Smooth muscle cell of the brain vasculature (primary cell): ENCODE results near the gene SLC31A1.

ENCODE experiments used
- DNase-seq: peaks from one replicate; pipeline ENCODE4 v3.0.0-alpha.2; 2012; ENCODE audit warnings: low read depth, low spot score

The SLC31A1 gene

DNA sequence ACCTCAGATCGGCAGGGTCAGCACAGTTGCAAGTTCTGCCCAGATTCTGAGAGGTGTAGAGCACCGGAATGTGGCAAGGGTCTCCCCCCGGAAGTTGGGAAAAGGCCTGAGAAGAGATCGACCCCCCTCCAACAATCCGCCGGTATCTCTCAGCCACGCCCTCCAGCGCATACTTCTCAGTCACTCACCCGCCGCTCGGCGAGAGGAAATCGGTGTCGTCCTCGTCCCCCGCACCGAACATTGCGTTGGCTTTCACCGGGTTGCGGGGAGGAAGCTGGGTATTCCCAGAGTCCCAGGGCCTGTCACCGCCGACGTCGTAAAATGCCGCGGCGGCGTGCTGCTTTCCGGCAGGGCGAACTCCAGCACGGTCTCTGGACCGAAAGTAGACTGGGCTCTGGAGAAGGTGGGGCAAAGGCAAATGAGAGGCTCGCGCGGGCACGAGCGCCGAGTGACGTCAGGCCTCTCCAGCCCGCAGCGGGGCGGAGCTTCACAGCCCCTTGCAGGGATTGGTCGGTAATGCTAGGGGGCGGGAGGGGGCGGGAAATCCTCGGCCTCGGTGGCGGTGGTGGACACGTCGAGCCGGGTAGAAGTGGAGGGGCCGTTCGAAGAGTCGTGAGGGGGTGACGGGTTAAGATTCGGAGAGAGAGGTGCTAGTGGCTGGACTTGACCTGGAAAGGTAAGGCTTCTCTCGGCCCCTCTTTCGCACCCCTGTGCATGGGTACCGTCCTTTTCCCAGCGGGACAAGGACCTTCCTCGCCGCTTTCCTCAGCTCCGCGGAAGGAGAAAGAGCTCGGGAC lies at the start of gene SLC31A1, which contains the start of gene FKBP15:
Gene SLC31A1 (plus strand): TSS at position 542 of the 797 bp plus-strand sequence. CDS start 34,605 bp downstream, outside the sequence.
Gene FKBP15 (minus strand): TSS at position 275 of the 797 bp plus-strand sequence. CDS start 34 bp downstream, at position 241.
- DNase-seq, result peak; percentile 97

DNA sequence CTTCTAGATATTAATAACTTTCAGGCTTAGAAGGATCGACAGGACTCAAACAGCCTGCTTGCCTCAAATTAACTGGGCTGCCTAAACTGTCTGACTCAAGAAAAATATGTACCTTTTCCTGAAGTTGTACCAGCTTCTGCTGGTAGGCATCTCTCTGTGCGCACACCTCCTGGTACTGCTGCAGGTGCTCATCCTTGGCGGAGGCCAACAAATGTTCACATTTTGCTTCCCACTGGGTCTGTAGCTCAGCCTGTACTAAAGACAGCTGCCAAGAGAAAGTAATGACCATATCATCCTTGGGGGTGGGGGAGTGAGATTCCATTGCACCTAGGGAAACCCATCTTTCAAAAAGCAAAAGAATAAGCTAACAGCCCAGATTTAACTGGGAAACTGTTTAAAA lies 48.0 kb upstream of the SLC31A1 start:
- no peak for DNase-seq

DNA sequence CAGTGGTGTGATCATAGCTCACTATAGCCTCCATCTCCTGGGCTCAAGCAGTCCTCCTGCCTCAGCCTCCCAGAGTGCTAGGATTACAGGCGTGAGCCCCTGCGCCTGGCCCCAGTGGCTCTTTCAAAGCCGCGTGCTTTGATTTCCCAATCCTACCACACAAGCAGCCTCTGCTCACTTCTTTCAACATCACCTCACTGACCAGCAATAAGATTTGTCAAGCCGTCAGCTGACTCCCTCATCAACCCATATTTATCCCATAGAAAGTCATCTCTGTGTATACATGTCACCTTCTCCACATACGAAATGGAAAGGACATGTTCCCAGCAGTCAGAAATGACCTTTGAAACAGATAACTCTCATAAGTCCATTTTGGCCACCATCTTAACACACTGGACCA lies 44.5 kb upstream of the SLC31A1 start:
- no peak for DNase-seq

DNA sequence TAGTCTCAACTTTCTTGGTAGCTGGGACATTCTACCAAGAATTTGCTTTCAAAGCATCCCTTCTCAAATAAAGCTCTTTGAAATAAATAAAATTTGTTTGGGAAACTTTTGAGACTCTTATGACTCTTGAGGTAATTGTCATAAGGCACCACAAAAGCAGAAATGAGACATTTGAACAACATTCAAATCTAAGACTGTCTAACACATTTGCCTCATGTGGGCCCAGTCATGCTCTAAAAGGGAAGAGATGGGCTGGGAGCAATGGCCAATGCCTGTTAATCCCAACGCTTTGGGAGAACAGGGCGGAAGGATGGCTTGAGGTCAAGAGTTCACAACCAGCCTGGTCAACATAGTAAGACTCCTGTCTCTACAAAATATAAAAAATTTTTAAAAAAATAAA lies 44.1 kb upstream of the SLC31A1 start:
- no peak for DNase-seq

DNA sequence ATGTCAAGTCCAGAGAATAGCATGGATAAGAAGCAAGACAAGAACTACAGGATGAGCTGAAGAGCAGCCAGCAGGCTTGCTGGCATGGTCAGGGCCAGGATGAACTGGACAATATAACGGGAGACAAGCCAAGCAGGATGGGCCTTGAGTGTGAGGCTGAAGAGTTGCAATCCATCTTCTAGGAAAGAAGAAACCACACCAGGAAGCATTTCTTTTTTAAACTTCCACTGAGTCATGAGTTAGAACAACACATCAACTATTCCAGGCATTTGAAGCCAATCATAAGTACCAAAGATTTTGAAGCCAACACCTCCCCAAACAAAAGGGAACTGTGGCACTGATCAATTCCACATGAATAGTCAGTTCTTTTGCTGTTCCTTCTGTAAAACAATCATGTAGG lies 43.3 kb upstream of the SLC31A1 start:
- DNase-seq, result no peak

DNA sequence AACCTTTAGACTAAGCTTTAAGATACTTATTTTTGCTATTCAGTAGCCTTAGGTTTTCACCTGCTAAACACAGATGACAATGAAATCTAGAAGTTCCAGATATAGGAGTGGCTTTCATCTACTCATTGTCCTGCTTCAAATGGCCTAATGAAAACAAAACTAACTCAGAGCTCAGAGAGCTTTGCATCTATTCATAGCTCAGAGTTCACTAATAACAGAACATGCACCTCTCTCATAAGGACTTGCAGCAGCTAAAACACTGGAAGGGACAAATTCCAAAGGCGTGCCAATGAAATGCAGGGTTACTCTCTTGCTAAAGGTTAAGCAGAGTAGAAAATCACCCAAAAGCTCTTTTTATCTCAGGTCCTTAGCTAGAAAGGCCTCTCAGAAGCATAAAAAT lies 41.5 kb upstream of the SLC31A1 start:
- DNase-seq, result no peak

DNA sequence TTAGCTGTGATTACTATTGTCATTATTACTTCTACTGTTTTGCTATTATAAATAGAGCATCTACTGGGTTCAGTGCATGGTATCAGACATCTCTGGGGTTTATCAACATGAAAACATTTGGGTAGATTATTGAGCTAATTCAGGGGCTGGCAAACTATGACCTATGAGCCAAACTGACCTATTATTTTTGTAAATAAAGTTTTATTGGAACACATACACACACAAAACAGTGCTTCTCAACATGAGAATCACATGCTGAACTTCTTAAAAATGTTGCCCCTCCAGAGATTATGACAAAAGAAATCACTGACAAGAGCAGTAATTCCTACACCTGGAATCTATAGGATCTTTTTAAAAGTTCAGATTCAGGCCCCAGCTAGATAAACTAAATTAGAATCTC lies 40.2 kb upstream of the SLC31A1 start:
- DNase-seq, result no peak

DNA sequence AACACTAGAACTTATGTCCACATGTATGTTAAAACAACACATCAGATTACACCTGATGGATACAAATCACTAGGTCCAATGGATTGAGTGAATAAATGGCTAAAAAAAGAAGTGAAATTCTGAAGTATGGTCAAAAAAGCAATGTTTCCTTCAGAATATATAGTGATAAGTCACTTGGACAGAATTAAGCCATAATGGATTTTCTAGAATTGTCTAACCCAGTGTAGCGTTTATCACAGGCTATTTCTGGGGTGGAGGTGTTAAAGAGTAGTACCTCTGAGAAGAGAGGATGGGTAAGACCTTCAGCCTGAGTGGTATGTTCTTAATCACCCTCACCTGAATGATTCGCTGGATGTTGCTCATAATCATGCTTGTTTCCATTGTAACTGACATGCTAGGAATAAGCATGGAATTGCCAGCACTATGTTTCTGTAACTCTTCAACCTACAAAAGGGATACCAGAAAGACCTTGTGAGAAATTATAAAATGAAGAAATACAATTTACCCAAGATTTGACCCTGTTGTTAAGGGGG lies 37.3 kb upstream of the SLC31A1 start:
- DNase-seq, result no peak

DNA sequence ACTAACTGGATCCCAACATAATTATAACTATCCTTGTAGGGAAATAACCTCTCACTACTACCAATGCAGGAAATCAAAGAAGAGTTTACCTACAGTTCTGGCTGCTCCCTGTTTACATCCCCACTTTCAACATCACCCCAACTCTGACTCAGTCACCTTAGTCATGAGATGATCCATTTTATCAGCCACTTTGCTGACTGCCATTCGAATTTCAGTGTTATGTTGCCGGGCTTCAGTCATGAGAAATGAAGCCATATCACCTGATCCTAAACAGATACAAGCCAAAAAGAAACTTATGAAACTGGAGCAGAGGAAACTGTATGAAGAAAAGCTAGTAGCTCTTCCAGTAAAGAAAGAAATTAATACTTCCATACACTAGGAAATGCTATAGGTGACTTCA lies 36.8 kb upstream of the SLC31A1 start:
- no peak for DNase-seq

DNA sequence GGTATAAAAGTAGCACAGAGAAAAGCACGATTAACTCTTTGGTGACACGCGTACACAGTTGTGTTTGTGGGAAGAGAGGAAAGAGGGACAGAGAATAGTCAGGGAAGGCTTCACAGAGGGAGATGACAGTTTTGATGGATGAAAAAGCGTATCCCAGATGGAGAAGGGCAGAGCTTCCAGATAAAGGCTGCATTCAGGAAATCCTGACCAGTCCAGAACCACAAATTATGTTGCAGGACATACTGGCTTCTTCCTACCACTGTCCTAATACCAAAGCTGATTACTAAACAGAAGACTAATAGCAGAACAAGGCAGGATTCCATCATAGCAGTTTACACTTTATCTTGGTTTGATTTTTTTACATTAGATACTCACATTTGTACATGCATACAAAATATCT lies 36.1 kb upstream of the SLC31A1 start:
- DNase-seq, result no peak

DNA sequence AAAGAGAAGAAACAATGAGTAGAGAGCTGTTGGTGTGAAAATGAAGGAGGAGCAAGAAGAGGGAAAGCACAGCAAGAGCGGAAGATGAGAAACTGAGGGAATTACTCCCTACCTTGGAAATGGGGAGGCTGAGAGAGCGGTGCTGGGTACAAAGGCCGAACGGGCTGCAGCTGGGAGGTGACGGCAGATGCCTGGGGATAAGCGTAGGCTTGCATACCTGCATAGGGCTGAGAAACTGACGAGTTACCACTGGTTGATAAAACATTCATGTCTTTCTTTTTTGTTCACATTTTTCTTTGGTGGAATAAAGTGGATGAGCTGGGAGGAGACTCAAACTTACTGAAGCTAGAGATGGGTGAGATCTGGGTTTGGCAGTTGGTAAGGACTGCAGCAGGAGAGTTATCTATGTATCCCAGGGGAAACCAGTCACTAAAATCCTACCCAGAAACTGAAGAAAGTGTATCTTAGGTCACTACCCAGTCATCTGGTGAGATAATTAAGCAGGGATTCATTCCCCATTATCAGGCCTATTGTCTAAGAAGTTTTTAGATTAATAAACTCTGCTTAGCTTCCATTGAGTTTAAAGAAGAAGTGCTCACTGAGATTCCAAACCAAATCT lies 35.1 kb upstream of the SLC31A1 start:
- no peak for DNase-seq

DNA sequence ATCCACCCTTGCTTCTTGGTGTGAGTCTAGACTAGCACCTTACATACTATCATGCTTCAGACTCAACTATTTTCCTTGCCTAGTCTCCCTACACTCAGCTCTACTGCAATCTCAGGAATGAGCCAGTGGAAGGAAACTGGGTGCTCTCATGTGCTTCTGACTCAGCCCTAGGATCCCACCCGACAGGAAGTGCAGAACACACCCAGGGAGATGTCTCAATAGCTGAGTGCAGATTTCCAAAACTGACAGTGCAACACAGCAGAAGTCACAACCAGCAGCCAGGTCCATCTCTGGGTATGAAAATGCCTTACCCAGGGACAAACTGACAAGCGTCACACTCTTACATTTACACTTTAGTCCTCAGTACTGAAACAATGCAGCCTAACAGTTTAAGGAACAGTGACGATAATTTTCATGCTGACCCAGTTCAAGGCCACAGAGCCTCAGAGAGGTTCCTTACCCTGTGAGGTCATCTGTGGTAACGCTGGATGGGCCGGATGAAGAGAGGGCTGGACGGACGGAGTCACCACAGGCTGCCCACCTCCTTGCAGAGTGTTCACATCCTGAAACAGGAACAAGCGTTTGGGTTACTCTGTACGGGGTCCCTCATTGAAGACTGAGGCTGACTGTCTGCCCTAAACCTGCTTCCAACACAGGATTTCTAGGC lies 33.3 kb upstream of the SLC31A1 start:
- peak; percentile 26 for DNase-seq

DNA sequence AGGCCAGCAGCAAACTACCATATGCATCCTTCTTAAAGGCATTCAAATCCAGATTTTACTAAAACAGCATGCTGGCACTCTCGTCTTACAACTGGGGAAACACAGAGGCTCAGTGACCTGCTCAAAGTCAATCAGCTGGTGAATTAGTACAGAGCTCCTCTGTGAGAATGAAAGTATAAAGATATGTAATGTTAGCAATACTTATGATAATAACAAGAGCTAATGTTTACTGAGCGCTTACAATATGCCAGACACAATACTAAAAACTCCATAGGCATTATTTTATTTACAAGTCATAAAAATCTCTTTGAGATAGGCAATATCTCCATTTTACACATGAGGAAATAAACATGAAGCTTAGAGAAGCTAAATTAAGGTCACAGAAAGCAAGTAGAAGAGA lies 28.9 kb upstream of the SLC31A1 start:
- DNase-seq, result no peak

DNA sequence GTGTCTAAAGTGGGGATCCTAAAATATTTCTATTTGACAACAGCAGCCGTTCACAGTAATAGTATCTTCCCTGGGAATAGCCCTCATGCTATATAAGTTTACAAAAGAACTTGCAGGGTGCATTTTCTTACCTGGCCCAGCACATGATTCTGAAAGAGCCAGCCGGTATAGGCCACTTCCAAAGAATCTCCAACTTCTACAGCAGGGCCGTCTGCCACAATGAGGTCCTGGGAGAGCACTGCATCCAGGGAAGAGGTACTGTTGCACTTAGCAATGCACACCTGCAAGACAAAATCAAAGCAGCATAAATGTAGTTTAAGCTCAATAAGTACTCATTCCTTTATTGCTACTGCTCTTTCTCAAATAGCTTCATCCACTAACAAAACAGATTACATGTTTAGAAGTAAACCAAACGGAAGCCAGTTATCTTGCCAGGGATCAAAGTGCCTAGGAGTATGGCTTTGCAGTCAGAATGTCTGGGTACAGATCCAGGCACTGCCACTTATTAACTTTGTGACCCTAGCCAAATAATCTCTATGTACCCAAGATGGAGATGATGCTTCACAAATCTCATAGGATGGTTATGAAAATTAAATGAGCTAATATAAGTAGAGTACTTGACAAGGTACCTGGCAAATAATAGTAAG lies 21.5 kb upstream of the SLC31A1 start:
- no peak for DNase-seq

DNA sequence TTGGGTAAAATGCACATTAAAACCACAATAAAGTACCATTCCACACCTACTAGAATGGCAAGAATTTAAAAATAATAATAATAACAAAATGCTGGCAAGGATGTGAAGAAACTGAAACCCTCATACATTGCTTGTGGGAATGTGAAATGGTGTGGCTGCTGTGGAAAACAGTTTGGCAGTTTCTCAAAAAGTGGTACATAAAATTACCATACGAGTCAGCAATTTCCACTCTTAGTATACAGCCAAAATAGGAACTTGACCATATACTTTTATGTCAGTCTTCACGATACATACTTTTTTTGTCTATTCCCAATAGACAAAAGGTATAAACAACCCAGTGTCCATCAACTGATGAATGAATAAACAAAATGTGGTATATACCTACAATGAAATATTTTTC lies 15.9 kb upstream of the SLC31A1 start:
- no peak for DNase-seq

DNA sequence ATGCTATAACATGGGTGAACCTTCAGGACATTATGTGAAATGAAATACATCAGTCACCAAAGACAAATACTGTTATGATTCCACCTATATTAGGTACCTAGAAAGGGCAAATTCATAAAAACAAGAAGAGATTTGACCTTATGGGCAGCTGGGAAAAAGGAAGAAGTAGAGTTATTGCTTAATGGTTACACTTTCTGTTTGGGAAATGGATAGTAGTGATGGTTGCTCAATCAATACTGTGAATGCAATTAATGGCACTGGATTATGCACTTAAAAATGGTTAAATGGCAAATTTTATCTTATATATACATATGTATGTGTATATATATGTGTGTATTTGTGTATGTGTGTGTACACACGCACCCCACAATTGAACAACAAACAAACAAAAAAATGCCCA lies 15.5 kb upstream of the SLC31A1 start:
- DNase-seq, result no peak

DNA sequence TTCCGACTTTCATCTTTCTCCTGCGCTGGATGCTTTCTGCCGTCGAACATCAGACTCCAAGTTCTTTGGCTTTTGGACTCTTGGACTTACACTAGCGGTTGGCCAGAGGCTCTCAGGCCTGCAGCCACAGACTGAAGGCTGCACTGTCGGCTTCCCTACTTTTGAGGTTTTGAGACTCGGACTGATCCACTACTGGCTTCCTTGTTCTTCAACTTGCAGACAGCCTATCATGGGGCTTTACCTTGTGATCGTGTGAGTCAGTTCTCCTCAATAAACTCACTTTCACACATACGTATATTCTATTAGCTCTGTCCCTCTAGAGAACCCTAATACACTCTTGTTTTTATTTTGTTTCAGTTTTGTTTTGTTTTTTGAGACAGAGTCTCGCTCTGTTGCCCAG lies 10.5 kb upstream of the SLC31A1 start:
- DNase-seq, result no peak

DNA sequence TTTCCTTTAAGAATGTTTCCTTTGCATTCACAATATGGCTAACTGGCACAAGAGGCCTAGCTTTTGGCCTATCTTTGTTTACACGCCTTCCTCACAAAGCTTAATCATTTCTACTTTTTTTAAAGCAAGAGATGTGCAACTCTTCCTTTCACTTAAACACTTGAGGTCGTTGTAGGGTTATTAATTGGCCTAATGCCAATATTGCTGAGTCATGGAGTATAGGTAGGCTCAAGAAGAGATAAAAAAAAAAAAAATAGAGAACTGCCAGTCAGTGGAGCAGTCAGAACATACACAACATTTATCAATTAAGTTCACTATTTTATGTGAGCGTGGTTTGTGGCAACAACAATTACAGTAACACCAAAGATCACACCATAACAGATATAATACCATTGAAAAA lies 6.2 kb upstream of the SLC31A1 start:
- DNase-seq, result no peak

DNA sequence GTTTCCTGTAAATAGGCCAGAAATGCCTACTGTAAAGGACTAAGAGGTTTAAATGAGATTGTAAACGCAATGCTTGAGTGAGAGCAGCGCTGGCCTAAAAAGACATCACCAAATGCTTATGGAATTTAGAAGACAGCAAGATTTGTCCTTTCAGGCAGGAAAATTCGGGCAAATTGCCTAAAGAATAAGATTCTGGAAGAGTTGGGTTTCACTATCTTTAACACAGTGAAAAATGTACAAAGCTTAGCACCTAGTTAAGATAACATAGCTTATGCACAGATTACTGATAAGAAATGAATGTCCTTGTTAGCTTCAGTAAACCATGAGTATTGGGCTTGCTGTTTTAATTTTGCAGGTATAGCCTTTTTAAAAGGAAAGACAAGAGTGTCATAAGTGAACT lies 4.9 kb upstream of the SLC31A1 start:
- DNase-seq, result no peak

DNA sequence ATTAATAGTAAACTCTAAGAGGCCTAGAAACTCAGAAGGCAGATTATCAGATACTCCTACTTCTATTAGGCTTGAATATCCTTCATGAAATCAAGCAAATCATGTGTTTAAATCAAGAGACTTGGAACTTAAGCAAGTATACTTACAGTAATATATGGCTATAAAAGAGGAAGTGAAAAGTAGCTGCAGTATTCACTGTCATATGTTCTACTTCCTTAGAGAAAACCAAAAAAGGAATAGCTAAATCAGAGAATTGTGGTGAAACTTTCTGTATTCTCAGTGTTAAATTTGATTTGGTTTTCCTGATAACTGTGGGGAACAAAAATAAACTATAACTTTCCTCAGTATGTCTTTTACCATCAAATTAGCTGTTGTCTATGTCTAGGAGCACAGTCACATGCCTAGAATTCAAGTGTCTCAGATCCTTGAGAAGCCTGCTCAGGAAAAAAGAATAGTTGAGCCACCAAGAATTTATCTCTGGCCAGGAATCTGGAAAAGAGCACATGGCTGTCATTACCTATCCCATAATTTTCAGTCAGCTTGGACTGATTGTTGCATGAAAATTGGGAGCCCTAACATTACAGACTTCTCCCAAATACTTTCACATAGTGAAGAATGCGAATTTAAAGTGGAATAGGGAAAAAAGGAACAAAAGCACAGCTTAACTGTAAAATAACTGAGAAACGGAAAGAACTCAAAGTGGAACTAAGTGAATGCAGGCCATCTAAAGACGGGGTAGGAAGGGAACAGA lies 2.0 kb upstream of the SLC31A1 start:
- DNase-seq, result no peak

DNA sequence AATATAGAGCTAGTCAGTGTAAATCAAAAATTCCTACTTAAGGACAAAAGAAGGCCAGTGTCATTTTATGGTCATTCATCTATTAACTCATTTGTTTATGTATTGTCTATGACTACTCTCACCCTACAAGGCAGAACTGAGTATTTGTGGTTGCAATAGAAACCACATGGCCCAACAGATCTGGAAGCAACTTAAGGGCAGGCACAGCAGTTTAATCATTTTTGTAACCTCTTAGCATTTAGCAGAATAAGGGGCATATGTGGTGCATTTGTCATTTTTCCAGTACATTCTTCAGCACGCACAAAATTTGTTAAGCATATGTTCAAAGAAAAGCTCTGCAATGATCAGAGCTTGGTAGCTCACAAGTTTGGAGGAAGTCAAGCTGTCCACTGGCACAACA lies 1.4 kb upstream of the SLC31A1 start:
- DNase-seq, result no peak
